ENCODE measurements around the gene ZFYVE19.

Gene ZFYVE19

GRCh38 chr15:40852529-40852928, 45.6 kb downstream of the ZFYVE19 start:
- Histone ChIP-seq H3K27me3 (ENCODE audit: insufficient read depth, low read length, poor library complexity) (no peaks in the 10 kb centered on the region), H3K79me2 (ENCODE audit: insufficient read depth, low read length) (no peaks in the 10 kb centered on the region), H3K9ac (ENCODE audit: low read depth, low read length) (no peak overlapping the region), H3K4me1 (ENCODE audit: insufficient read depth, low read length) (peaks cover 7% of the 10 kb centered on the region), H2AFZ (ENCODE audit: low read depth, low read length) (no peak overlapping the region), H3K9me3 (ENCODE audit: insufficient read depth, low read length, severe bottlenecking) (no peaks in the 10 kb centered on the region), H3K36me3 (ENCODE audit: insufficient read depth, low read length) (no peaks in the 10 kb centered on the region), H3K4me2 (ENCODE audit: insufficient read depth, low read length) (no peak overlapping the region), H3K27ac (ENCODE audit: low read length) (no peak overlapping the region), H4K20me1 (ENCODE audit: insufficient read depth, low read length) (no peaks in the 10 kb centered on the region), H3K4me3 (ENCODE audit: low read depth in 1 of 2, low read length in 2 of 2) (no peak overlapping the region)
- ATAC-seq (ENCODE audit: insufficient read depth, low read depth) (no peak), DNase-seq (no peak)
- TF ChIP-seq CTCF (IDR thresholded peaks at IDR 0.05; ENCODE audit: borderline replicate concordance, extremely low read depth, low read length, poor library complexity, severe bottlenecking): no peak
- TF ChIP-seq EZH2 (IDR thresholded peaks at IDR 0.05; ENCODE audit: borderline replicate concordance, low read depth, low read length, severe bottlenecking): no peak

- TF ChIP-seq CTCF (IDR thresholded peaks at IDR 0.05; ENCODE audit: borderline replicate concordance, extremely low read depth, low read length, poor library complexity, severe bottlenecking) (no peak), EZH2 (IDR thresholded peaks at IDR 0.05; ENCODE audit: borderline replicate concordance, low read depth, low read length, severe bottlenecking) (no peak)
- Histone ChIP-seq H3K79me2 (ENCODE audit: insufficient read depth, low read length) (no peaks in the 10 kb centered on the region), H3K27ac (ENCODE audit: low read length) (no peak overlapping the region), H3K4me2 (ENCODE audit: insufficient read depth, low read length) (no peak overlapping the region), H3K36me3 (ENCODE audit: insufficient read depth, low read length) (no peaks in the 10 kb centered on the region), H3K9me3 (ENCODE audit: insufficient read depth, low read length, severe bottlenecking) (no peaks in the 10 kb centered on the region), H2AFZ (ENCODE audit: low read depth, low read length) (no peak overlapping the region), H4K20me1 (ENCODE audit: insufficient read depth, low read length) (no peaks in the 10 kb centered on the region), H3K27me3 (ENCODE audit: insufficient read depth, low read length, poor library complexity) (no peaks in the 10 kb centered on the region), H3K9ac (ENCODE audit: low read depth, low read length) (no peak overlapping the region), H3K4me3 (ENCODE audit: low read depth in 1 of 2, low read length in 2 of 2) (no peak overlapping the region), H3K4me1 (ENCODE audit: insufficient read depth, low read length) (peaks cover 9% of the 10 kb centered on the region)
- ATAC-seq (ENCODE audit: insufficient read depth, low read depth) (no peak), DNase-seq (no peak)
These were observed 46.5 kb downstream of the ZFYVE19 start for GRCh38 chr15:40853241-40853890.

- no peak overlapping the region for H2AFZ ChIP-seq (ENCODE audit: low read depth, low read length)
- no peaks in the 10 kb centered on the region for H3K36me3 ChIP-seq (ENCODE audit: insufficient read depth, low read length)
- no peak overlapping the region for H3K27ac ChIP-seq (ENCODE audit: low read length)
- ATAC-seq (ENCODE audit: insufficient read depth, low read depth) (no peak), DNase-seq (no peak)
- no peaks in the 10 kb centered on the region for H3K27me3 ChIP-seq (ENCODE audit: insufficient read depth, low read length, poor library complexity)
- TF ChIP-seq CTCF (IDR thresholded peaks at IDR 0.05; ENCODE audit: borderline replicate concordance, extremely low read depth, low read length, poor library complexity, severe bottlenecking): no peak
- no peak for TF ChIP-seq EZH2 (IDR thresholded peaks at IDR 0.05; ENCODE audit: borderline replicate concordance, low read depth, low read length, severe bottlenecking)
- H3K9me3 ChIP-seq (ENCODE audit: insufficient read depth, low read length, severe bottlenecking): no peaks in the 10 kb centered on the region
- no peak overlapping the region for H3K9ac ChIP-seq (ENCODE audit: low read depth, low read length)
- H3K4me1 ChIP-seq (ENCODE audit: insufficient read depth, low read length): peaks cover 9% of the 10 kb centered on the region
- no peaks in the 10 kb centered on the region for H4K20me1 ChIP-seq (ENCODE audit: insufficient read depth, low read length)
- H3K4me2 ChIP-seq (ENCODE audit: insufficient read depth, low read length): no peak overlapping the region
- H3K79me2 ChIP-seq (ENCODE audit: insufficient read depth, low read length): no peaks in the 10 kb centered on the region
- H3K4me3 ChIP-seq (ENCODE audit: low read depth in 1 of 2, low read length in 2 of 2): no peak overlapping the region
These were observed 47.3 kb downstream of the ZFYVE19 start for GRCh38 chr15:40854161-40854560.
